Stomach (tissue), 19 donors: ENCODE results near the gene TSPAN32. TPM values are rescaled to one million over a fixed set of nuclear protein-coding genes. Genes with fewer than 3 reads are reported as not detected.

ENCODE experiments used
- DNase-seq, 2 donors: peaks; one replicate each; pipeline versions ENCODE4 v3.0.0 to v3.0.0-alpha.2; 2013 to 2019
- H3K27ac ChIP-seq, 5 donors: fragments of 200-600 bp in 4 of 5; sonication (generic) in 4 of 5; one replicate each; pipeline ENCODE4 v1.5.1; 2013 to 2019; ENCODE audit warnings: mild to moderate bottlenecking in 1 of 5, moderate library complexity in 1 of 5
- H3K27me3 ChIP-seq, 3 donors: fragments of 200-600 bp; sonication (generic); one replicate each; pipeline ENCODE4 v1.5.1; 2017 to 2019; ENCODE audit warnings: mixed run types in 1 of 3
- H3K36me3 ChIP-seq, 4 donors: fragments of 200-600 bp; sonication (generic); 1 replicate in 3 of 4; 2 replicates in 1 of 4; pipeline ENCODE4 v1.5.1; 2016 to 2019
- H3K4me1 ChIP-seq, 4 donors: fragments of 200-600 bp; sonication (generic); one replicate each; pipeline ENCODE4 v1.5.1; 2016 to 2019
- H3K4me3 ChIP-seq, 4 donors: fragments of 200-600 bp; sonication (generic) in 3 of 4; one replicate each; pipeline ENCODE4 v1.5.1; 2016 to 2019; ENCODE audit warnings: mild to moderate bottlenecking in 1 of 4
- H3K9me3 ChIP-seq, 4 donors: fragments of 200-600 bp; sonication (generic); one replicate each; pipeline ENCODE4 v1.5.1; 2016 to 2019
- CTCF ChIP-seq, 7 experiments: fragments of 450-650 bp in 4 of 7; fragments of 200-600 bp in 3 of 7; sonication (generic) in 3 of 7; IDR thresholded peaks; one replicate each; pipeline ENCODE4 v1.5.1; 2016 to 2019; ENCODE audit warnings: antibody characterized with exemption in 7 of 7, control low read depth in 2 of 7, mild to moderate bottlenecking in 1 of 7
- EP300 ChIP-seq: sonication (generic); formaldehyde crosslinking; IDR thresholded peaks from one replicate; pipeline ENCODE4 v1.6.1; 2017; ENCODE audit warnings: antibody characterized with exemption
- POLR2A ChIP-seq, 4 donors: fragments of 450-650 bp; IDR thresholded peaks; one replicate each; pipeline ENCODE4 v1.6.1; 2016; ENCODE audit warnings: antibody characterized with exemption in 4 of 4, control low read depth in 2 of 4, mild to moderate bottlenecking in 1 of 4, moderate library complexity in 1 of 4
- POLR2AphosphoS5 ChIP-seq, 3 donors: sonication (generic); formaldehyde crosslinking; IDR thresholded peaks; one replicate each; pipeline ENCODE4 v1.6.1; 2016; ENCODE audit warnings: antibody characterized with exemption in 3 of 3
- WGBS, 5 donors: extraction: QIAGEN DNeasy Blood & Tissue Kit in 3 of 5; methylation state at CpG; one replicate each; pipeline versions ENCODE4 v1.1.5 to v1.1.7; 2013 to 2018; 5-methylcytosine and 5-hydroxymethylcytosine counted together
- intact Hi-C: fragments of 100-400 bp; cut with DNase I; formaldehyde crosslinking; loops from one replicate; pipeline ENCODE4 v1.15.1; 2023; ENCODE audit warnings: low total_unique reads
- long read RNA-seq, 10 donors: transcript quantifications; one replicate each; lab custom pipeline, GENCODE V29; 2026
- polyA plus RNA-seq, 3 donors: library from polyadenylated mRNA; stranded (reverse); fragments of 200-250 nt; gene quantifications; one replicate each; pipeline ENCODE4 v1.2.3, GENCODE V29; 2013
- total RNA-seq, 5 donors: library from RNA; depleted of rRNA; stranded (reverse); fragments of >200 nt; gene quantifications; one replicate each; pipeline versions ENCODE4 v1.1.0 to v1.2.3, GENCODE V29; 2014 to 2016
- donor health status: healthy with polysubstance abuse.
- donor health status: Bipolar disorder and iron deficiency.
- donor health status: healthy.

TSPAN32 gene
- total RNA-seq (1 to 10 TPM in 1 of 5 donors, not detected in 4; 1.5 TPM), polyA plus RNA-seq (1 to 10 TPM; 1.1 to 9.0 (median 3.1) TPM)
- long read RNA-seq, donor 1 = 0 reads
- long read RNA-seq, donor 2, partial matches to known transcripts = 0 of 1 reads
- long read RNA-seq, donor 2, other reads (novel, unspliced or antisense) = 0 of 1 reads
- long read RNA-seq, donor 3 = 0 reads
- long read RNA-seq, donor 4 = 0 reads
- long read RNA-seq, donor 5 = 0 reads
- long read RNA-seq, donor 6 = 0 reads
- long read RNA-seq, donor 7 = 0 reads
- long read RNA-seq, donor 8 = 0 reads
- long read RNA-seq, donor 9 = 0 reads
- long read RNA-seq, donor 10, partial matches to known transcripts = 0 of 1 reads
- long read RNA-seq, donor 10, other reads (novel, unspliced or antisense) = 0 of 1 reads

- peak; percentile 69 to 80 for DNase-seq
- peaks cover 47 to 72% (median 52%) of the 10 kb centered on the region in 4 donors for H3K4me1 ChIP-seq
- intact Hi-C loops = loop anchor here (10.0 kb wide), 1 partner anchor 583 kb away; the partner anchor contains the start of gene CDKN1C
Measured at GRCh38 chr11:2301631-2302305, at the start of gene TSPAN32, which contains the start of gene C11orf21. TSS of gene TSPAN32 (plus strand) at chr11:2302013. CDS start at chr11:2302150, 137 bp downstream. TSS of gene C11orf21 (minus strand) at chr11:2301918. CDS start at chr11:2301808, 110 bp downstream.

GRCh38 chr11:2252018-2252417 lies 49.8 kb upstream of the TSPAN32 start:
- Histone ChIP-seq H3K4me1 (peaks cover 0 to 5% (median 2%) of the 10 kb centered on the region in 4 donors), H3K27me3 (peaks cover 0 to 18% (median 0%) of the 10 kb centered on the region in 3 donors), H3K36me3 (no peaks in the 10 kb centered on the region), H3K9me3 (no peaks in the 10 kb centered on the region), H3K27ac (no peak overlapping the region), H3K4me3 (no peak overlapping the region)
- intact Hi-C loops = no loop called here
- DNase-seq = no peak
- TF ChIP-seq CTCF (IDR thresholded peaks at IDR 0.05) = no peak
- TF ChIP-seq POLR2AphosphoS5 (IDR thresholded peaks at IDR 0.05) = no peak
- TF ChIP-seq POLR2A (IDR thresholded peaks at IDR 0.05) = no peak
- no peak for TF ChIP-seq EP300
- 91 to 96% (median 92%) methylated on average over 6 of the region's 6 CpGs for WGBS, 5 donors

More at GRCh38 chr11:2301631-2302305, at the start of gene TSPAN32, which contains the start of gene C11orf21:
- Histone ChIP-seq H3K4me3 (peak within 1 kb of the TSS; percentile 24 to 31 (median 28)), H3K27ac (peak within 1 kb of the TSS; percentile 59 to 89 (median 81)), H3K27me3 (no peaks in the 10 kb centered on the region), H3K9me3 (no peaks in the 10 kb centered on the region), H3K36me3 (no peaks in the 10 kb centered on the region)
- peak in 1 of 3 donors; percentile 16 for TF ChIP-seq POLR2AphosphoS5 (IDR thresholded peaks at IDR 0.05)
- no peak for TF ChIP-seq EP300
- WGBS, 5 donors = 28 to 52% (median 44%) methylated on average over 12 to 16 of the region's 16 CpGs

GRCh38 chr11:2256293-2256913 lies 45.4 kb upstream of the TSPAN32 start:
- peaks cover 0 to 14% (median 0%) of the 10 kb centered on the region in 3 donors for H3K27me3 ChIP-seq
- WGBS, 5 donors = 69 to 91% (median 75%) methylated on average over 13 to 14 of the region's 14 CpGs
- intact Hi-C loops = no loop called here

More at GRCh38 chr11:2256293-2256913, 45.4 kb upstream of the TSPAN32 start:
- no peak for TF ChIP-seq CTCF (IDR thresholded peaks at IDR 0.05)
- TF ChIP-seq POLR2AphosphoS5 (IDR thresholded peaks at IDR 0.05) = no peak
- no peak for TF ChIP-seq POLR2A (IDR thresholded peaks at IDR 0.05)
- TF ChIP-seq EP300 = no peak
- Histone ChIP-seq H3K4me3 (no peak overlapping the region), H3K27ac (no peak overlapping the region), H3K36me3 (no peaks in the 10 kb centered on the region), H3K4me1 (peaks cover 0 to 10% (median 6%) of the 10 kb centered on the region in 4 donors), H3K9me3 (no peaks in the 10 kb centered on the region)
- no peak for DNase-seq
